Amygdala (tissue), 56 donors: ENCODE measurements around the gene FHIT.

ENCODE experiments used
- DNase-seq, 56 donors: peaks; one replicate each; lab custom pipeline; 2025; lab: John Stamatoyannopoulos, UW

The FHIT gene

DNA sequence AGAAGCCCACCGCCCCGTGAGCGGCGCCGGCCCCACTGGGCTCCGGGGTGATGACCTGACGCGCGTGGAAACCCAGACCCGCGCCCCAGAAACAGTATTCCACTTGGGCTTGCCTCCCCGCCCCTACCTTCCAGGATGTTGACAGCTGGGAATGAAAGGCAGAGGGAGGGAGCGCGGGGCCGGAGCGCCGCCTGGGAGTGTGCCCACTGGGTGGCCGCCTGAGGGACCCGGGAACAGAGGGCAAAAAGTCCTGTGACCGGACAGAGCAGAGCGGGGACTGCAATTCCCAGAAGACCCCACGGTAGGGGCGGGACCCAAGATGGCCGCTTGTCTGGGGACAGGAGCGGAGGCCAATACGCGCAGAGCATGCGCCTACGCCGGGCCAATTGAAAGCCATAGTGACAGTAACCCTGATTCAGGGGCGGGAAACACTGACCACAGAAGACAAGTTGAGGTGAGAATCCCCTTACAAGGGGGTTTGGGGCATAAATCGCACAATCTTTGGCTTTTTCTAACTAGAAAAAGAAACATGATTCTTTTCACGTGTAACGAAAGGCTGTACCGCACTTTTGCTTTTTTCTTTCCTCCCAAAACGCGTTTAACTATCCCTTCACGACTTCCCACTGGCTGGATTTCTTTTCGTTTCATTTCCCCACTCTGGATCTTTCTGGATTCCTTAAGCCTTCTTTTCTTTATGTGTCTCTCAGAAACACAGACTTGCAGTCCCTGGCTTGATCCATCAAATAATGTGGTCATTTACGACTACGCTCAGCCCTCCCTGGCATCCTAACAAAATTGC is at the start of gene FHIT:
Gene FHIT, minus strand, starts transcription at position 279 of the 799 bp plus-strand sequence.
- peak; percentile 65 to 97 (median 93) for DNase-seq

DNA sequence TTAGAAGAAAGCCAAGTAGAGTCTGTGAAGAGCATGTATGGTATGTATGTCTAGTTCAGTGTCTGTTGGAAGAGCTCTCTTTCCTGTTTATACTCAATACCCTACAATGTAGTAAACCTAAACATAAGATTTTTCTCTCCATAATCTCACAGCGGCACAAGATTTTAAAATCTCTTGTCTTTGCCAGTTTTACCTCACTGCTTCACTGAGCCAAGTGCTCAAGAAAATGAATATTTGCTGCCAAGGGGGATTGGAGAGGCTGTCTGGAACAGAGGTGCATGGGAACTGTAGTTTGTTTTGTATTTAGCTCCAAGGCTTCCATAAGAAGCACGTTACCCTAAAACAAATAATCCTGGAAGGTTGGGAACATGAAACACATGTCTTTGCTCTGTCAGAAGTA is 49.5 kb upstream of the FHIT start:
- no peak for DNase-seq

DNA sequence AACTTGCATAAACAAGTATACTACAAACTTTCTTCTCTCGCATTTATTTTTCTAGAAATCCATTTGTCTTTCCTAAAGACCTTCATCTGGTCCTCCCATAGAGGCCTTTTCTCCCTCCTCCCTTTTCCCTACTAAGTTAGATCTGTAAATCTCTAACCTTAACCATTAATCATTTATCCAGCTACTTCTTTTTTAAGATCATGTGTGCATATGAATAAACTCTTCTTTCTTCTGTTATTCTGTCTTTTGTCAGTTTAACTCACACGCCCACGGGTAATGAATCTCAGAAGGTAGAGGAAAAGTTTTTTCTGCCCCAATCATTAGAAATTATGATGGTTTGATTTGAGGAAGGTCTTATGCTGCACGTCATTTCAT is 48.7 kb upstream of the FHIT start:
- DNase-seq: no peak

DNA sequence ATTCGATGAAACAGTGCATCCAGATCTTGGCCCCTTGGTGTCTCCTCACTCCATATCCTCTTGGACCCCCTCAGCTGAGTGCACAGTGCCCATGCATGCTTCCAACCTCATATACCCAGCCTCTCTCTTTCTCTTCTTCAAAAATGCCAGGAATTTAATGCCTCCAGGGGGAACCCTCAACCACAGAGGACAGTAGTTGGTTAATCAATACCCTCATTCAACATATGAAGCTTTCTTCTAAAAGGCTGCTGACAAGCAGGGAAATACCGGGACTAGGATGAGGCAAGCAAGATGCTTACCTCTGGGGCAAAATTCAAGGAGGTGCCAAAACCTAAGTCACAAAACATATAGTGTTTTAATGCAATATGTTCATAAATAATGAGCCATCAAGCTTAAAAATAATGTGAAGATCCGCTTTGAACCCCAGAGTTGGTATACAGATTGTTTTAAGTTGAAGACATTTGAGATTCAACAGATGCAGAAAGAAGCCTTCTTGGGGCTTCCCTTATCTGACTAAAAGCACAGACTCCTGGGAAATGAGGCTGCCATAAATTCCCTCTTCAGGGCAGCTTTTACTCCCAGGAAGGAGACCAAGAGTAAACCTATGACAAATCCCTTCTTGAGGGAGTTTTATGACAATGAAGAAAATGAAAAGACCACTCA is 48.2 kb upstream of the FHIT start:
- no peak for DNase-seq

DNA sequence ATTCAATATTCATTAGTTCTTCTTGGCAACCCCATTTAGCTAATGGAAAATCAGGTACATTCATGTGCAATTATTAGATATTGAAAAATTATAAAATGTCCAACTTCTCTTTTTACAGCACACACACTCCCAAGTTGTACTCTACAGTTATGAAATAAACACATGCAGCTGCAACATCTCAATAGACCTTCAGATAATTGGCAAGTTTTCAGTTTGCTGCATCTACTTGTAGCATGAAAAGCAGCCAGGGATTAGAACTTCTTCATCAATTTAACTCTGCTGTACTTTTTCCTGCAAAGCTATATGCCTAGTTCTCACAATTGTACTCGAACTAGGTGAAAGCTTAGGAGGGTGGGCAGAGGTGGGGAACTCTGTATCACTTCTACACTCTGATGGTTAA is 46.6 kb upstream of the FHIT start:
- DNase-seq: no peak

DNA sequence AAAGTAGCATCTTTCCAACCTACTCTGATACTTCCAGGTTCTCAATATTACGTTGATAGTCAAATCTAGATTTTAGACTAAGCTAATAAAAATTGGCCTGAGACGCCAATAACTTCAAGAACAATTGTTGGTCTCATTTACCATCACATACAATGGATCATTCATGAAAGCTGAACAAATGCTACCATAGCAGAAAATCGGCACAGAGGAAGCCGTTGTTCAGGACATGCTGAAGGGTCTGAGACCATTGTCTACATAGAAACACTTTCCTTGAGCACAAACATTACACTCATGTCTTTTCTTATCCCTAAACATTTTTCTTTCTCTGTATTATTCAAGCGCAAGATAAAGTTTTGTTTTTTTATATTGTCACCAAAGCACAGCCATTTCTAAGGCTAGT is 37.2 kb upstream of the FHIT start:
- DNase-seq: peak in 28 of 56 donors; percentile 1 to 73 (median 21)

DNA sequence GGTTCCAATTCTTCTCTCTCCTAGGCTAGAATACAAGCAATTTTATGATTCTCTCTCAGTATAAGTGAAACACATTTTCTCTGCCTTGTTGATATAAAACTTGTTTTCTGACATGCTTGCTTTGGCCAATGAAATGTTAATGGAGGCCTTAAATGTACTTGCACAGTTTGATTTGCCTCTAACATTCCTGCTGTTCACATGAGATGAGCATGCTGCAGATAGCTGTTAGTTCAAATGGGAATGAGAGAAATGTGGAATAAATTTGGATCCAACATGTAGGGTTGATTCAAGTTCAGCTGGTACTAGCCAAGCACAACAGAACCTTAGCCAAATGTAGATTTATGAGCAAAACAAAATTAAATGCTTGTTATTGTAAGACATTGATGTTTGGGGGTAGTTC is 32.6 kb upstream of the FHIT start:
- no peak for DNase-seq

DNA sequence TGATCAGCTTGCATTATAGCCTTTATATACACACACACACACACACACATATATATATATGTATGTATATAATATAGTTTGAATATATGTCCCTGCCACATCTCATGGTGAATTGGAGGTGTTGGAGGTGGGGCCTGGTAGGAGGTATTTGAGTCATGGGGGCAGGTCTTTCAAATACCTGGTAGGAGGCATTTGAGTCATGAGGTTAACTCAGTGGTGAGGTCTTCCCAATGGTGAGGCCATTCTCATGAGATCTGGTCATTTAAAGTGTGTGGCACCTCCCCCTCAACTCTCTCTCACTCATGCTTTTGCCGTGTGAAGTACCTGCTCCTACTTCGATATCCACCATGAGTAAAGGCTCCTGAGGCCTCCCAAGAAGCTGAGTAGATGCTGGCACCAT is 27.5 kb upstream of the FHIT start:
- no peak for DNase-seq

DNA sequence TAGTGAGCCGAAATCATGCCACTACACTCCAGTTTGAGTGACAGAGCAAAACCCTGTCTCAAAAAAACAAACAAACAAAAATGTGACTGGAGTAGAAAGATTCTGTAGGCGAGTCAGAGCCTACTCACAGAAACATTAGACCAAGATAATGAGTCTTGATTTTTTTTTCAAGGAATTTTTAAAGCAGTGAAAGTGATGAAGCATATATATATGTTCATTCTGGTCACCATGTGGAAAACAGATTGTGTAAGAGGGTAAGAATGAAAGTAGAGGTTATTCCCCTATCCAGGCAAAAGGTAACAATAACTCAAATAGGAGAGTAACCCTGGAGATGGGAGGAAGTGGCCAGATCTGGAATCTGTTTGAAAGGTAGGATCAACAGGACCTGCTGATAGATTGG is 26.2 kb upstream of the FHIT start:
- DNase-seq: no peak

DNA sequence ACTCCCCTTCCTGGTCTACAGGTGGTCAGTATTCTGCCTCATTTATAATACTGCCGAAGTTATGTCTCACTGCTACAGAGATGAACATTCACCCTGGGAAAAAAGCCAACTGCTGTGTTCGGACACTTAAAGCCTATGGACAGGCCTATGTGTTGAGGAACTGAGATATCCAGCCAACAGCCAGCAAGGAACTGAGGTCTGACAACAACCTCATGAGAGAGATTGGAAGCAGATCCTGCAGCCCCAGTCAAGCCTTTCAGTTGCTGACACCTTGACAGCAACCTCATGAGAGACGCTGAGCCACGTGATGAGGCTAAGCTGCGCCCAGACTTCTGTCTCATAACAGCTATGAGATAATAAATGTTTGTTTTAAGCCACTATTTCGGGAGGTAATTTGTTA is 18.2 kb upstream of the FHIT start:
- no peak for DNase-seq

DNA sequence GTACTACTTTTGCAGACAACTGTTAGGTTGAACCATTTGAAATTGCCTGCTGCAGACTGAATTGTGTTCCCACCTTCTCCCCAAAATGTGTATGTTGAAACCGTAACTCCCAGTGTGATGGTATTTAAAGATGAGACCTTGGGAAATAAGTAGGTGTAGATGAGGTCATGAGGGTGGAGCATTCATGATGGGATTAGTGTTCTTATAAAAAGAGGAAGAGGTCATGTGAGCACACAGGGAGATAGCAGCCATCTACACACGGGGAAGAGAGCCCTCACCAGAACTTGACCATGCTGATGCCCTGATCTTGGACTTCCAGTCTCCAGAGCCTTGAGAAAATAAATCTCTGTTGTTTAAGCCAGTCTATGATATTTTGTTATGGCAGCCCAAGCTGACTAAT is 17.4 kb upstream of the FHIT start:
- DNase-seq: no peak

DNA sequence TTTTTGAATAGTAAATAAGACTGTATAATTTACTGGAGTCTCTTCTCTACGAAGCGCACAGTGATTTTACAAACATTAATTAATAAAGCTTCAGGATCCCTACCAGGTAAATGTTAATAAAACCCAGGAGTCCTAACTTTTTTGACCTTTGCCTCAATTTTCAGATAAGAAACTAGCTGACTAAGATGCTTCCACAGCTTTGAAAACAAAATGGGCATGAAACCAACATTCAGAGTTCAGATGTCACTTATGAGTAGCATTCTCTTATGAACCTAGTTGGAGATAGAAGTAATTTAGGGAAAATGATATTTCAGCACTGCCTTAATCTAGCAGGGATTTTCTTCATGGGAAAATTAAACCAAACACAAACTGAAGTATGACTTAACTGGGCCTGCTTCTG is 13.0 kb upstream of the FHIT start:
- DNase-seq: no peak

DNA sequence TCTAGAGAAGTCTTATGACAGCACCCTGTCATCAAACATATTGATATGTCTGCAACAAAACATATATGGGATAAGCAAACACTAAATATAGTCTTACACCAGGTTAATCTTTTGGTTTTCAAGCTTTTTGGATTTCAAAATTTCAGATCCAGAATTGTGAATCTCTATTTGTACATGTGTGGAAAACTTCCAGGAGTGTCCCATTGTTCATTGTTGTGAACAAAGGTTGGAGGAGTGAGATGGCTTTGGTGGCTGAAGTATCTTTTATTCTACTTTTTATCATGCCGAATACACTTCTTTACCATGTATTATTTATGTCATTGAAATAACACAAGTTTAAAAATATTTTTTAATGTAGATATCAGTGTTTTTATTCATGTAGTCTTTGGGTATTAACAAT is 5.9 kb upstream of the FHIT start:
- DNase-seq: no peak

DNA sequence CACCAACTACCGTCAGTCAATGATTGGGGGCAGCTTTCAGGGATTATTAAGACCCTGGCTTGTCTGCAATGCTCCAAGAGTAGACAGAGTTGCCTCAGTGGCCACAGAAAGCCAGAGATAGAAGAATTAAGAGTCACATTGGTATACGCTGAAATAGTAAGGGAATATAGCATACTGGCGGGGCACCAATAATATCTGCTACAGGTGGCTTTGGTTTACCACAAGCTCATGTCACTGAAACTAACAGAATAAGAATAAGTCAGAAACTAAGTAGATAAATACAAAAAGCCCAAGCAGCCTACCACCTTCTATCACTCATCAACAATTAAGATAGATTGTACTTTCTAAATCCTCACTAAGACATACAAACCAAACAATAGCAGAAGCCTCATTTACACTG is 2.5 kb upstream of the FHIT start:
- no peak for DNase-seq

DNA sequence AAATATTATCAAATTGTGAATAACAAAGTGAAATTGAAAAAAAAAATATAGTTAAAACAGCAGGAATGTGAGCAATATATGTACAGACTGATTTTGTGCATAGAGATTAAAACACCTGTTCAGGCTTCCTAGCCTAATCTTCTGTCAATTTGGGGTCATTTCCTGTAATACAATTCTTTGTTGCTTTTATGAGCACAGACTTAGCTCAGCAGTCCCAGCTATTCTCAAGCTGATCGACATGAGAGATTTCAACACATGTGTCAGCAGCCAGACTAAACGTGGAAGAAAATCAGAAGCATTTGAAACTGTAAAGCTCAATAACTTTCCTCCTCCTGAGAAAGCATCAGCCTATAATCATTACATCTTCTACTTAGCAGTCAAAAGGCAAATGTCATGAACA is 1.6 kb upstream of the FHIT start:
- no peak for DNase-seq

DNA sequence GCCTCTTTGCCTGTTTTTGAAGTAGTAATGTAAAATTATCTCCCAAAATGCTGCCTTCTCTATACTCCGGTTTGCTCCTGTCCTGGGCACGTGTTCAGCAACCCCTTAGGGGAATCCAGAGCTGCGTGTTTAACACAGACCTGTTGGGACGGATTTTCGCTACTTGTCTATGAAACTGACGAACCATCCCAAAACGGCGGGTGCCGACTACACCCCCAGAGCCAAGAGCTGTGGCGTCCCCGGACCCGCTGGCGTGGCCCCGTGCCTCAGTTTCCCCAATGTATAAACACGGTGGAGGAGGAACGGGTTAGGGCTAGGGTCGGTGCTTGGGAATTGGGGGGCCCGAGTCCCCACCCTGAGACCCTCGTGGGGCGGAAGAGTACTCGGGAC is 473 bp downstream of the FHIT start:
- DNase-seq: peak in 16 of 56 donors; percentile 7 to 62 (median 34)

DNA sequence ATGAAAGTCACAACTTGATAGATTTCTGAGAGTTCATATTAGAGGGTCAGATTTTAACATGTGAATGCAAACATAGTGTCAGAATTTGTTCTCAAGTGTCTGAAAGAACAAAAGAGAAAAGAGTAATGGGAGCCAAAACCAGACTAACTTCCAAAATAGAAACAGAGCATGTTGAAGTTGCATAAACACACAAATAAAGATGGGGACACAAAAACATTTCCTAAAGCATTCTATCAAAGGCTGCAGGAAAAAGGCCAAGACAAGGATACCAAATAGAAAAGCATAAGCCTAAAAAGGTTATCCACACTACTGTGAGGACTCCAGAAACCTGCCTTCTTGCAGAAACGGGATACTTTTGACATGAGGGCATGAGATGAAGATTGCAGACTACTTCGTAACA is 2.8 kb downstream of the FHIT start:
- no peak for DNase-seq

DNA sequence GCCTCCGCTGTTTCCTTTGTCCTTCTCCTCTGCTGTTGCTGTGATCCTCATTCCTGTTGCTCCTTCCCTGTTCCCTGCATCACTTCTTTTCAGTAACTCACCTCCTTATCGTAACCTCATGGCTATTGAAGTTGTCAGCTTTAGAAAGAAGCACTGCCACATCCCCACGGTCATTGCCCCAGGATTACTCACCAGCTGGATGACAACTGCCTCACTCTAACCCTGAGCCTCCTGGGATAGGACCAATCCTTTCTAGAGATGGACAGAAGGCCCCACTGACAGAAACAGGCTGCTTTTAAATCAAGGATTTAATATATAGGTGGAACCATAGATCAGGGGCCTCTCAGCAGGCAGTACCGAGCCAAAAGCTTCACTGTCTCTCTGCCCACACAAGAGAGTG is 4.1 kb downstream of the FHIT start:
- no peak for DNase-seq

DNA sequence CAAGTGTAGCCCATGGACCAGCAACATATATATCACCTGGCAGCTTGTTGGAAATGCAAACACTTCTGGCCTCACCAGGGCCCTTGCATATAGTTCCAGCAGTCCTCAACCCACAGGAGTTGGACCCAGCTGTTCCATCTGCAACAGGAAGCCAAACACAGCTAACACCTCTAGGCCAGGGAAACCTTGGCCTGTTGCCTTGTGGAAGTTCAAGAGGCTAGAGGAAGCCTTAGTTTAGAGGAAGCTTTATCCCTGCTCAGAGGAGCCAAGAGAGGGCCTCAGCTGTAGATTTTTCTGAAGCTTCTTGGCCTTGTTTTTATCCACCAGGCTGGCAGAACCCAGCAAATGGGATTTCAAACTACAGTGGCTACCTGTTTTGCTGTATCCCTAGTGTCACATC is 11.4 kb downstream of the FHIT start:
- no peak for DNase-seq

DNA sequence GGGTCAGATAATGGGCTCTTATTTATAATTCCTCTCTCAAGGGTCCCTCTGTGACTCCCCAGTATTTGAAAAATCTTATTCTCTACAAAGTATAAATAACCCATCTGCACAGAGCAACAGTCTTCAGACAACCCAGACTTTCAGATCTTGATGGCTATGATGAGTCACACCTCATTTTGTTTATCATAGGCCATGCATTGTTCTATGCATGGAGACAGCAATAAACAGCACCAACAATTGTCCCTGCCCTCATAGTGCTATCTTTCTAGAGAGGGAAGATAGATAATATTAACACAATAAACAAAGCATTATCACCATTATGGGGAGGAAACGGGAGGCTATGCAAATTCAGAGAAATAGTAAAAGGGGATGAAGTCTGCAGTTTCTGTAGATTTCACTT is 13.4 kb downstream of the FHIT start:
- no peak for DNase-seq

DNA sequence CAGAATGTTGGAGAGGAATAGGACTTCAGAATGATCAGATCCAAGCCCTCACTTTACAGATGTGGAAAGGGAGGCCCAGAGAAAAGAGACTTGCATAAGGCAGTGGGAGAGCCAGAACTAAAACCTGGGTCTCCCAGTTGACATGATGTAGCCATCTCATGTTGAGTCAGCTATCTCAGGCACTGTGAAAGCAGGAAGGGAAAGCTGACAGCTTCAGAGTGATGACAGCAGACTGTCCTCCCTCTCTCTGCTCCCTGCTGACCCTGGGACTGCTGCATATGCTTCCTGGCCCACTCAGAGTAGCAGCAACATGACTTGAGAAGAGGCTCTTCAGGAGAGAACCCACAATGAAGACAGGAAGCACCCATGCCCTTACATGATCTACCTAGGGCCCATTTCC is 14.7 kb downstream of the FHIT start:
- DNase-seq: no peak

DNA sequence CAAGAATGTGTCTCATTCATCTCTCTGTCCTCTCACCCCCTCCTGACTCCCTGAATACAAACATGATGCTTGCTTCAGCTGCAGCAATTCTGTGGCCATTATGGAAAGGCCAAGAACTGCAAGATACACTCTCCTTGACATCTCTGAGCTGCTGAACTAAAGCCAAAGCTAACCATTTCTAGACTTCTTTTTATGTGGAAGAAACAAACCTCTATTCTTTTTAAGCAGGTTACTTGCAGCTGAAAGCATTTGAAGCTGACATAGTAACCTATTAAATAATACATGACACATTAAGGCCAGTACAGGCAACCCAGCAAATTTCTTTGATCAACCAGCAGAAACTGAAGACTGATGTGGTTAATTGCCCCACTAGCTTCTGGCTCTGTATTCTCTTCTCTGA is 17.5 kb downstream of the FHIT start:
- no peak for DNase-seq

DNA sequence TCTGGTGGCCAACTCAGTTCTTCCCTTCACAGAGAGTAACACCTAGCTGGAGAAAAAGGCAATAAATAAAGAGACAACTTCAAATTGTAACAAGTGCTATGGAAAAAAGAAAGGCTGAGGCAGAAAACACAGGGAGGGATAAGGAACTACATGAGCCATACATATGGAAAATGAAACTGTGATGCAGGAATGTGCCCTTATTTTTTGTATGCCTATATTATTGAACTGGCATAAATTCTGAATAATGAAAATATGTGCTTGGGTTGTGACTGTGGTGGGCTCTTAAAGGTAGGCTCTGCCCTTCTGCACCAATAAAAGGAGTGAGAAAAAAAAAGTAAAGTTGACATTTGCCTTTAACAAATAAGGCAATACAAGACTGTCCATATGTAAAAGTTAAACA is 19.6 kb downstream of the FHIT start:
- no peak for DNase-seq
